ENCODE measurements around the gene RFX7.
"Not testable (repeated sequence)": the region's sequence is repeated elsewhere in the genome, so short reads cannot be mapped to it uniquely, and the experiment has no call there.

DNA sequence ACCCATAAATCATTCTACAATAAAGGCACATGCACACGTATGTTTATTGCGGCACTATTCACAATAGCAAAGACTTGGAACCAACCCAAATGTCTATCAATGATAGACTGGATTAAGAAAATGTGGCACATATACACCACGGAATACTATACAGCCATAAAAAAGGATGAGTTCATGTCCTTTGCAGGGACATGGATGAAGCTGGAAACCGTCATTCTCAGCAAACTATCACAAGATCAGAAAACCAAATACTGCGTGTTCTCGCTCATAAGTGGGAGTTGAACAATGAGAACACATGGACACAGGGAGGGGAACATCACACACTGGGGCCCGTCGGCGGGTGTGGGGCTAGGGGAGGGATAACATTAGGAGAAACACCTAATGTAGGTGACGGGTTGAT, 88.4 kb downstream of the RFX7 start:
- not testable (repeated sequence) for TF ChIP-seq POLR2A (IDR thresholded peaks at IDR 0.05)
- TF ChIP-seq, protein P1, sequence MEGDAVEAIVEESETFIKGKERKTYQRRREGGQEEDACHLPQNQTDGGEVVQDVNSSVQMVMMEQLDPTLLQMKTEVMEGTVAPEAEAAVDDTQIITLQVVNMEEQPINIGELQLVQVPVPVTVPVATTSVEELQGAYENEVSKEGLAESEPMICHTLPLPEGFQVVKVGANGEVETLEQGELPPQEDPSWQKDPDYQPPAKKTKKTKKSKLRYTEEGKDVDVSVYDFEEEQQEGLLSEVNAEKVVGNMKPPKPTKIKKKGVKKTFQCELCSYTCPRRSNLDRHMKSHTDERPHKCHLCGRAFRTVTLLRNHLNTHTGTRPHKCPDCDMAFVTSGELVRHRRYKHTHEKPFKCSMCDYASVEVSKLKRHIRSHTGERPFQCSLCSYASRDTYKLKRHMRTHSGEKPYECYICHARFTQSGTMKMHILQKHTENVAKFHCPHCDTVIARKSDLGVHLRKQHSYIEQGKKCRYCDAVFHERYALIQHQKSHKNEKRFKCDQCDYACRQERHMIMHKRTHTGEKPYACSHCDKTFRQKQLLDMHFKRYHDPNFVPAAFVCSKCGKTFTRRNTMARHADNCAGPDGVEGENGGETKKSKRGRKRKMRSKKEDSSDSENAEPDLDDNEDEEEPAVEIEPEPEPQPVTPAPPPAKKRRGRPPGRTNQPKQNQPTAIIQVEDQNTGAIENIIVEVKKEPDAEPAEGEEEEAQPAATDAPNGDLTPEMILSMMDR (IDR thresholded peaks at IDR 0.05) = not testable (repeated sequence)
